T-cell (primary cell): ENCODE measurements around the gene PSMD3. TPM values are rescaled to one million over a fixed set of nuclear protein-coding genes. Genes with fewer than 3 reads are reported as not detected.

Source experiments
- ATAC-seq, 4 experiments: fragments of 200-7000 bp in 3 of 4; fragments of 150-1000 bp in 1 of 4; cut with Tn5 transposase; replicated peaks in 1 of 4; 1 replicate in 3 of 4; 2 replicates in 1 of 4; pipeline ENCODE4 v1.10.0; 2021; ENCODE audit warnings: moderate library complexity in 3 of 4, mild to moderate bottlenecking in 2 of 4, moderate number of reproducible peaks in 1 of 4
- CTCF ChIA-PET, 2 donors: fragments of 300-600 bp; sonication (Branson Sonifier 250); formaldehyde crosslinking; loops; one replicate each; lab custom pipeline; 2022; ENCODE audit warnings: antibody characterized with exemption in 2 of 2; lab: Charles Lee
- POLR2A ChIA-PET, 2 donors: fragments of 300-600 bp; sonication (Branson Sonifier 250); formaldehyde crosslinking; loops; one replicate each; lab custom pipeline; 2022; ENCODE audit warnings: antibody characterized with exemption in 2 of 2; lab: Charles Lee
- DNase-seq, 35 experiments: peaks; one replicate each; pipeline versions ENCODE4 v3.0.0 to v3.0.0-alpha.2; 2013 to 2023
- H3K27ac ChIP-seq: one replicate; pipeline ENCODE4 v1.5.1; 2013; ENCODE audit warnings: low read length
- H3K27me3 ChIP-seq, 2 experiments: replicated peaks in 1 of 2; 1 replicate in 1 of 2; 2 replicates in 1 of 2; pipeline versions ENCODE4 v1.6.1 to v1.7.0; 2013; ENCODE audit warnings: low read length in 1 of 2, mixed read lengths in 1 of 2; ENCODE audit not compliant: control insufficient read depth in 2 of 2, insufficient read depth in 2 of 2; ENCODE audit errors: extremely low read depth in 1 of 2
- H3K36me3 ChIP-seq, 2 donors: 1 replicate in 1 of 2; 2 replicates in 1 of 2; pipeline versions ENCODE4 v1.6.1 to v1.7.0; 2013; ENCODE audit warnings: low read length in 1 of 2; ENCODE audit not compliant: control insufficient read depth in 2 of 2, insufficient read depth in 1 of 2; ENCODE audit errors: extremely low read depth in 1 of 2
- H3K4me1 ChIP-seq, 2 experiments: 1 replicate in 1 of 2; 2 replicates in 1 of 2; pipeline versions ENCODE4 v1.6.1 to v1.7.0; 2013; ENCODE audit warnings: low read length in 2 of 2, mixed read lengths in 1 of 2; ENCODE audit not compliant: insufficient read depth in 2 of 2, control insufficient read depth in 1 of 2; ENCODE audit errors: extremely low read depth in 1 of 2
- H3K4me3 ChIP-seq, 2 donors: 1 replicate in 1 of 2; 2 replicates in 1 of 2; pipeline versions ENCODE4 v1.5.1 to v1.7.0; 2013; ENCODE audit warnings: mild to moderate bottlenecking in 2 of 2, low read length in 1 of 2, moderate library complexity in 1 of 2; ENCODE audit not compliant: control insufficient read depth in 1 of 2; ENCODE audit errors: extremely low read depth in 1 of 2
- H3K9me3 ChIP-seq: 2 replicates; pipeline ENCODE4 v1.7.0; 2013
- H3K27ac Mint-ChIP-seq, 2 donors: one replicate each; pipeline ENCODE4 v1.8.0; 2020 to 2021; ENCODE audit warnings: mild to moderate bottlenecking in 2 of 2, mixed read lengths in 2 of 2
- H3K27me3 Mint-ChIP-seq, 2 donors: one replicate each; pipeline ENCODE4 v1.8.0; 2021 to 2022; ENCODE audit warnings: mixed read lengths in 2 of 2
- H3K36me3 Mint-ChIP-seq: one replicate; pipeline ENCODE4 v1.8.0; 2021; ENCODE audit warnings: mixed read lengths
- H3K4me1 Mint-ChIP-seq, 3 donors: one replicate each; pipeline ENCODE4 v1.8.0; 2020 to 2022; ENCODE audit warnings: mixed read lengths in 3 of 3, mild to moderate bottlenecking in 1 of 3
- H3K4me3 Mint-ChIP-seq, 3 donors: one replicate each; pipeline ENCODE4 v1.8.0; 2020 to 2022; ENCODE audit warnings: mild to moderate bottlenecking in 3 of 3, mixed read lengths in 3 of 3, moderate library complexity in 3 of 3
- H3K9me3 Mint-ChIP-seq, 3 donors: one replicate each; pipeline ENCODE4 v1.8.0; 2020 to 2022; ENCODE audit warnings: mixed read lengths in 3 of 3
- WGBS: methylation state at CpG from one replicate; pipeline ENCODE4 v1.1.5; 2013; ENCODE audit warnings: missing lambda C conversion rate; ENCODE audit not compliant: insufficient coverage; 5-methylcytosine and 5-hydroxymethylcytosine counted together
- total RNA-seq, 35 experiments: library from RNA in 6 of 35; stranded (reverse) in 6 of 35; fragments of 120-200 nt in 1 of 35; gene quantifications; one replicate each; pipeline versions ENCODE4 v1.2.1 to v1.2.4 and lab custom pipeline; 2013 to 2026

The PSMD3 gene
- total RNA-seq, 5 donors from 2014 or later (not counting 1 experiment from before 2014, with no cell fraction given): 60.8 to 69.0 (median 63.5) TPM

DNA sequence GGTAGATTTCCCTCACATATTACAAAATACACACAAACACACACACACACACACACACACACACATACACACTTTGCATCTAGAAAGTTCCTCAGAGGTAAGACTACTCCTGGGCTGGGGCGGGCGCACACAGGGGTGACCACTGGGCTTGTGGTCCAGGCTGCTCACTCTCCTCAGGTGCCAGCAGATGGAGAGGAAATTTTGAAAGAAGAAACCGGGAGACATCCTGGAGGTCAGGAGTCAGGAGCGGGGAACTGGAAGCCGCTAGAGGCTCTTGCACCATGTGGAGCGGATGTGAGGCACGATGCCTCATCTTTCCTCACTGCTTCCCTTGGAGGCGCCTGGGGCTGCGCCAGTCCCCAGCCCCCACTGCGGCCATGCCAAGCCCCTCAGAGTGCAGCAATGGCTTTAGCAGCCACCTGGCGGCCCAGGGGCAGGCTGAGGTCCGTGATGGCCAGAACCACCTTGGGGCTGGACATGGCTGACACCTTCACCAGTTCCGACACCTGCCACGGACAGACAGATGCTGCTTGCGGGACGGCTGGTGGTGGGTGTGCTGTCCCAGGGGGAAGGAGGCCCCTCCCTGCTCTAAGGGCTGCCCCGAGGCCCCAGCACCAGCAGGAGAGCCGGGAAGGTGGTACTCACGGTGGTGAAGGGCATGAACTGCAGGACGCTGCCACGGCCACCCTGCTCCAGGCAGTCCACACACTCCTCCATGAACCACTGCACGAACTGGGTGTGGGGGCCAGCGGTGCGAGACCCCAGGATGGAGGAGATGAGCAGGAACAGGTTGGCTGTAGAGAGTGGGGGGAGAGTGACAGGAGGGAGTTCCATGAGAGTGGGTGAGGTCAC, 38.8 kb downstream of the PSMD3 start:
- CTCF ChIA-PET: interaction anchor here in 1 of 2 donors (0.6 kb wide), 1 partner anchor 15 kb away, joined by 4 read pairs; no protein-coding TSS in a partner anchor
- no peak overlapping the region for H3K4me3 Mint-ChIP-seq
- peak overlapping the region in 1 of 2 donors; percentile 12 for H3K27ac Mint-ChIP-seq

DNA sequence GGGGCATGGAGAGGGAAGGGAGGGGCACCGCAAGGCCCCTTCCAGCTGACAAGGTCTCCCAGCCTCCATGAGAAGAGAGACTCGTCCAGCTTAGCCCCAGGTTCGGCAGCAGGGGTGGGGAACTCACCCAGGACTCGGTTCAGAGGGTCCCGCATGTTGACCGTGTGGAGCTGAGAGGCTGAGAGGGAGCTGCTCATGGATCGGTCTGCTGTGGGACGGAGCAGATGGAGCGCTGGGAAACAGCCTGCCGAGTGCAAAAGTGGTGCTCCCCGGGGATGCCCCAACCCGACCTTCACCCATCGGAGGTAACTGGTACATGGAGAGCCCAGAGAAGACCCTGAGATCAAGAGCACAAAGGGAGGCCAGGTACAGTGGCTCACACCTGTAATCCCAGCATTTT, 39.5 kb downstream of the PSMD3 start:
- Histone ChIP-seq H3K9me3 (no peaks in the 10 kb centered on the region), H3K27me3 (no peaks in the 10 kb centered on the region), H3K27ac (no peak overlapping the region), H3K4me1 (peaks cover 0 to 3% of the 10 kb centered on the region in 2 experiments), H3K4me3 (no peak overlapping the region), H3K36me3 (peaks cover 4 to 46% of the 10 kb centered on the region in 2 donors)
- CTCF ChIA-PET: no interaction called here
- no peak overlapping the region for H3K4me3 Mint-ChIP-seq
- no peaks in the 10 kb centered on the region for H3K27me3 Mint-ChIP-seq
- peaks cover under 1 to 2% (median under 1%) of the 10 kb centered on the region in 3 donors for H3K4me1 Mint-ChIP-seq
- no peaks in the 10 kb centered on the region for H3K9me3 Mint-ChIP-seq
- WGBS: 94% methylated on average over 12 of the region's 13 CpGs
- POLR2A ChIA-PET: no interaction called here
- peaks cover 19% of the 10 kb centered on the region for H3K36me3 Mint-ChIP-seq
- H3K27ac Mint-ChIP-seq: no peak overlapping the region
- no peak for DNase-seq
- no peak for ATAC-seq

More for the DNA sequence above, 38.8 kb downstream of the PSMD3 start:
- ATAC-seq: no peak
- Histone ChIP-seq H3K9me3 (no peaks in the 10 kb centered on the region), H3K4me3 (no peak overlapping the region), H3K27me3 (no peaks in the 10 kb centered on the region), H3K27ac (no peak overlapping the region), H3K36me3 (peaks cover 0 to 43% of the 10 kb centered on the region in 2 donors), H3K4me1 (no peaks in the 10 kb centered on the region)
- Mint-ChIP-seq H3K9me3 (no peaks in the 10 kb centered on the region), H3K27me3 (no peaks in the 10 kb centered on the region), H3K36me3 (peaks cover 17% of the 10 kb centered on the region), H3K4me1 (no peaks in the 10 kb centered on the region)
- POLR2A ChIA-PET: interaction anchor here in 1 of 2 donors (0.7 kb wide), 1 partner anchor 10 kb away, joined by 5 read pairs; no protein-coding TSS in a partner anchor
- DNase-seq: no peak
- 96% methylated on average over 16 of the region's 24 CpGs for WGBS

DNA sequence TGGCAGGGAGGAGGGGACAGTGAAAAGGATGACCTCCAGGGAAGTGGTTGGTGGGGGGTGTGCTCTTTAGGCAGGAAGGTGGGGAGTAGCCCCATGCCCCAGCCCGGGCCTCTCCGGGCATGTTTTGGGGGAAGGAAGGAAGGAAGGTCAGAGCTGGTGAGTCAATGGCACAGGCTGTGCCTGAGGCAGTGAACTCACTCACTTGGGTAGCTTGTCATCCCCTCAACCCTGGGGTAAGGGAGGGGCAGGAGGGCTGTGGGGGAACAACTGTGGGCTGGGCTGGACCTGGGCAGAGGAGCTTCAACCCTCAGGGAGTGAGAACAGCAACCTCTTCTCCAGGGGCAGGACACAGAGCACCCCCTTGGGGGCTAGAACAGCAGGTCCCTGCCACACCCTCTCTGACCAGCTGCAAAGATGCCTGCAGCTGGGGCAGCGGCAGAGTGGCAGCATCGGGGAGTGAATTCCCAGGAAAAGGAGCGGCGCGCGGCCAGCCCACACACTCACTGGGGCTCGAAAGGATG, 40.9 kb downstream of the PSMD3 start:
- H3K36me3 ChIP-seq: peaks cover 8 to 60% of the 10 kb centered on the region in 2 donors

DNA sequence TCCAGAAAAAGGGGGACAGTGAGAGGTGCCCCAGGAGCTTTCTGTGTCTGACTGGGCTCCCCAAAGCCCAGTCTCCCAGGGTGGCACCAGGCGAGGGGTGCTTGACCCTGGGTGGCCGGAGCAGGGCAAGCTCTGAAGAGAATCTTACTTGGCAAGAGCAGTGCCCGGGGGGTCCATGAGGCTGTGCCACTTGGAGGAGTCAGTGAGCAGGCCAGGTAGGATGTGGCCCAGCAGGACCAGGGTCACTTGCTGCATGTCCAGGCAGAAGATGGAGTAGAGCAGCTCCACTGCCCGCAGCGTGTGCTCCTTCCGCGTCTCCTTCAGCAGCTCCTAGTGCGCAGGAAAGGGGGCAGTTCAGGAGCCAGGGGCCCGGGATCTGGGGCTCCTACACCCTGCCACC, 41.9 kb downstream of the PSMD3 start:
- peaks cover 27% of the 10 kb centered on the region for H3K36me3 Mint-ChIP-seq
- WGBS: over 99% methylated on average over 9 of the region's 9 CpGs
- Histone ChIP-seq H3K9me3 (no peaks in the 10 kb centered on the region), H3K4me3 (no peak overlapping the region), H3K27me3 (no peaks in the 10 kb centered on the region), H3K4me1 (peaks cover 0 to 26% of the 10 kb centered on the region in 2 experiments), H3K27ac (no peak overlapping the region), H3K36me3 (peaks cover 12 to 63% of the 10 kb centered on the region in 2 donors)
- ChIA-PET CTCF (interaction anchor here in 1 of 2 donors (0.6 kb wide), 1 partner anchor 58 kb away, joined by 3 read pairs; no protein-coding TSS in a partner anchor), POLR2A (interaction anchor here in 1 of 2 donors (0.6 kb wide), 1 partner anchor 85 kb away, joined by 4 read pairs; no protein-coding TSS in a partner anchor)
- peaks cover 18 to 21% (median 21%) of the 10 kb centered on the region in 3 donors for H3K4me1 Mint-ChIP-seq
- H3K27ac Mint-ChIP-seq: no peak overlapping the region
- no peak for ATAC-seq
- H3K9me3 Mint-ChIP-seq: no peaks in the 10 kb centered on the region
- no peaks in the 10 kb centered on the region for H3K27me3 Mint-ChIP-seq
- no peak overlapping the region for H3K4me3 Mint-ChIP-seq
- DNase-seq: no peak

More for the DNA sequence above, 40.9 kb downstream of the PSMD3 start:
- H3K27me3 ChIP-seq: no peaks in the 10 kb centered on the region
- no peaks in the 10 kb centered on the region for H3K9me3 ChIP-seq
- WGBS: 98% methylated on average over 9 of the region's 9 CpGs
- CTCF ChIA-PET: interaction anchor here (0.5 to 0.6 kb wide), 2 partner anchors 181 to 230 kb away, joined by 3 to 5 read pairs; no protein-coding TSS in a partner anchor
- H3K4me1 ChIP-seq: peaks cover 0 to 16% of the 10 kb centered on the region in 2 experiments
- peaks cover 14 to 15% (median 14%) of the 10 kb centered on the region in 3 donors for H3K4me1 Mint-ChIP-seq
- H3K4me3 ChIP-seq: no peak overlapping the region
- no peak for DNase-seq
- no peak overlapping the region for H3K27ac Mint-ChIP-seq
- no peak overlapping the region for H3K4me3 Mint-ChIP-seq
- no peaks in the 10 kb centered on the region for H3K9me3 Mint-ChIP-seq
- no peak overlapping the region for H3K27ac ChIP-seq
- POLR2A ChIA-PET: no interaction called here
- H3K36me3 Mint-ChIP-seq: peaks cover 27% of the 10 kb centered on the region
- no peaks in the 10 kb centered on the region for H3K27me3 Mint-ChIP-seq
- no peak for ATAC-seq

DNA sequence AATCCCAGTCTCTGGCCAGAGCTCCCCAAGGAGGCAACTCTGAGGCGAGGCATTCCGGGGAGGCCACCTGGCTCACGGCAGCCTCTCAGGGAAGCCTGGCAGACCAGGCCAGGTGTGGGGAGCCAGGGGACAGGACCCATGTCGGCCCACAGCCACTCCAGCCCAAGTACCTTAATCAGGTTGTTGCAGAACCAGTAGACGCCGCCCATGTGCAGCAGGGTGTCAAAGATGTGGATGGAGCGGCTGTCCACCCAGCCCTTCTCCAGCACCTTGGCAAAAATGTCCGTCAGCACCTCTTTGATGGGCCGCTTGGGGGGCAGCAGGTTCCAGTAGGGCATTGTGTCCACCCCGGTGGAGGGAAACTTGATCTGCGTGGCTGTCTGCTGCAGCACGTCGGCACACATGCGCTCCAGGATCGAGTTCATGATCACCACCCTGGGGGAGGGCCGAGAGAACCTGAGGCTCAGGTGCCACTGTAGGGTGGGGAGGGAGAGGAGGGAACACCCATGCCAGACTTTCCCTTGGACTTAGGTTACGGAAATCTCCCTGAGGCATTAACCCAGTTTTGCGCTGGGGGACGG, 42.4 kb downstream of the PSMD3 start:
- H3K27me3 Mint-ChIP-seq: no peaks in the 10 kb centered on the region
- no peak overlapping the region for H3K4me3 Mint-ChIP-seq
- ChIA-PET POLR2A (no interaction called here), CTCF (interaction anchor here in 1 of 2 donors (0.6 kb wide), 1 partner anchor 378 kb away, joined by 3 read pairs; no protein-coding TSS in a partner anchor)
- peaks cover 0 to 27% of the 10 kb centered on the region in 2 experiments for H3K4me1 ChIP-seq
- H3K36me3 Mint-ChIP-seq: peaks cover 27% of the 10 kb centered on the region
- H3K9me3 Mint-ChIP-seq: no peaks in the 10 kb centered on the region
- no peaks in the 10 kb centered on the region for H3K27me3 ChIP-seq
- peaks cover 16 to 66% of the 10 kb centered on the region in 2 donors for H3K36me3 ChIP-seq
- H3K27ac Mint-ChIP-seq: no peak overlapping the region
- no peak overlapping the region for H3K4me3 ChIP-seq
- 98% methylated on average over 14 of the region's 19 CpGs for WGBS
- DNase-seq (no peak), ATAC-seq (no peak)
- H3K9me3 ChIP-seq: no peaks in the 10 kb centered on the region
- H3K4me1 Mint-ChIP-seq: peaks cover 18 to 21% (median 21%) of the 10 kb centered on the region in 3 donors
- H3K27ac ChIP-seq: no peak overlapping the region
